GM19043 (cell line): Measurements from ENCODE around the gene AGPAT4.

Experiments
- ATAC-seq: cut with Tn5 transposase; IDR thresholded peaks from one replicate; pipeline ENCODE4 v1.9.1; 2021; ENCODE audit warnings: low read depth; ENCODE audit not compliant: unreplicated experiment

Gene AGPAT4

DNA sequence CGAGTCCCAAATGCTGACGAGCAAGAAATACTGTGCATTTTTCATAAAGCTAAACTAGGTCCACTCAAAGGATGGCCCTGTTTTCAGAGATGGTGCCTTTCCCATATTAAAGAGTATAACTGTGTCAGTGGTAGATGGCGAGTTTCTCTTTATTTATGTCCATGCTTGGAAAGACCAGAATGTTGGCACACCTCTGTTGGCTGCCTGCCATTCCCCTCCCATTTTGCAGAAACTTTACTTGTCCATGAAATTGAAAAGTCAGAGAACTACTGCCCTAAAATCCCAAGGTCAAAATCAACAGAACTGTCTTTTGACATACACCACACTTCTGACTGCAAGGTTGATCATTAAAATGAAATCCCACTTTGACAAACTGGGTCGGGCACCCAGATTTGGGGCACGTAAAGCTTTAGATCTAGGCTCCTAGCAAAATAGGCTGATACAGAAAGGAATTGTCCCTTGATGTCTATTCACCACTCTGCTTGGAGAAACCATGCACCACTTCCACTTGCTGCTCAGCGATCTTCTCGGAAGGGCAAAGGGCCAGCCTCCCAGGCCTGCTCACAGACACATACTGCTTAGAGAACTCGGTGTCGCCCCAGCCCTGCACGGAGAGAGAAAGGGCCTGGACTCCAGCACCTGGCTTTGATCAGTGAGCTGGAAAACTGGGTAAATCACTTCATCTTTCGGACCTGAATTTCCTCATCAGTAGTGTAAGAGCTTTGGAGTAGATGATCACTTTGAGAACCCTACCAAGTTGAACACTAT lies 130.0 kb downstream of the AGPAT4 start:
- ATAC-seq: no peak

DNA sequence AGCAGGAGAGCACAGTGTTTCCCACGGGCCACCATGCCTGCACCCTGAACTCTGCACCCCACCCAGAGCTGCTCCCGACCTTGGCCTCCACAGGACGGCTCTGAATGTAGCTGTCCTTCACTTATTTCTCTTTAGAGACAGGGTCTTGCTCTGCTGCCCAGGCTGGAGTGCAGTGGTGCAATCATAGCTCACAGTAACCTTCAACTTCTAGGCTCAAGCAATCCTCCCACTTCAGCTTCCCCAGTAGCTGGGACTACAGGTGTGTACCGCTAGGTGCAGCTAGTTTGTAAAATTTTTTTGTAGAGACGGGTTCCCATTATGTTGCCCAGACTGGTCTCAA lies 130.9 kb downstream of the AGPAT4 start:
- ATAC-seq: no peak

DNA sequence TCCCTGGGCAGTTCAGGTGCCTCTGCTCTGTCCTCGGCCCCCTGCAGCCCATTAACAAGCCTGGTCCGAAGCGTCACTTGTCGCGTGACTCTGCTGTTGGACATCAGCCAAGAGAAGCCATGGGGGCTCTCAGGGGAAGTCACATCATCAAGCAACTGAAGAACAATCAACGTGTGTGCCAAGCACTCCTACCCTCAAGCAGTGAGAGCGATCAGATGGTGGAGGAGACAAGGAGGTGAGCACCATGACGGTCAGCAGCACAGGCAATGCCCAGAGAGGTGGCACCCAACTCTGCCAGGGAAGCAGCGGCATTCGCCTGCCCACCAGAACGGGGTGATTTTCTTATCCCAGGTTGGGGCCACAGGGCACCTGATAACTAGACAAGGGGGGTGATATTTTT lies 132.7 kb downstream of the AGPAT4 start:
- no peak for ATAC-seq

DNA sequence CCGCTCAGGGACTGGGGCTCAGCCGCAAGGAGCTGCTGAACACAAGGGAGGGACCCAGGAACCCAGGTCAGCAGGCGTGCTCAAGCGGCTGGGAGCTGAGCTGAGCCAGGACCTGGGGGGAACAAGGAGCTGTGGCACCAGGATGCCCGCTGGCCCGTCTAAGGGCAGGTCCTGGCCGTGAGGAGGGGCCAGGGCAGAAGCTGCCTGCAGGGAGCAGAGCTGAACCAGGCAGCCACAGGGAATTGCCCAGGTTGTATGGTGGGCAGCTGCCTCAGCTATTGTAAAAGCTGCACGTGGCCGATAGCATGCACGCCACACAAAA lies 133.3 kb downstream of the AGPAT4 start:
- no peak for ATAC-seq

DNA sequence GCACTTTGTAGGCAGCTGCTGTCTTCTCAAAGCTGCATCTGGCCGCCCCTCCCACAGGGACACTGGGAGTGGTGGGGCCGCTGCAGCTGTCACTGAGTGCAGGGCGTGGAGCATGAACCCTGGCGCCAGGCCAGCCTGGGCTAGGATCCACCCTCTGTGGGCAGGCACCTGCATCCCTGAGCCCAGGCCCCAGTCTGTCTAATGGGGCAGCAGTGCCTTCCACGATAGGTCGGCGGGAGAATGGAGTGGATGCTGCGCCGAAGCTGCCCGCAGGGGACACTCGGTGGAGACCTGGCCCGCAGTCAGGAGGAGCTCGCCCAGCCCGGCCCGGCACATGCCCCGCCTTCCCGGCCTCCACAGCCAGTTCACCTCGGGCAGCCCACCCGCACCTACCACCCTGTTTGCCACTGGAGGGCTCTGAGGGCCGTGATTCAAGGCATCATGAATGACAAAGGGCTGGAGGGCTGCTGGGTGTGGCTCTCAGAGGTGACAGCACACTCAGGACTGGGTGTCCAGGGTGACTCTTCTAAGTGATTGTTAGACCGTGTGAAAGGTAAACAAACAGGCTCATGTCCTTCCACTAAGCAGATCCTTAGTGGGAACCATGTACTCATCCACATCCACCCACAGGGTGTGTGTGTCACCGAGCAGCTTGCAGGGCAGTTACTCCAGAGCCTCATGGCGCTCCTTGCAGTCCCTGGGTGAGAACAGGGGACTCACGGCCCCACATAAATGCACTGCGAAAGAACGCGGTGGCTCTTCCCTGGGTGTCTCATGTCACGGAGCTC lies 133.9 kb downstream of the AGPAT4 start:
- no peak for ATAC-seq

DNA sequence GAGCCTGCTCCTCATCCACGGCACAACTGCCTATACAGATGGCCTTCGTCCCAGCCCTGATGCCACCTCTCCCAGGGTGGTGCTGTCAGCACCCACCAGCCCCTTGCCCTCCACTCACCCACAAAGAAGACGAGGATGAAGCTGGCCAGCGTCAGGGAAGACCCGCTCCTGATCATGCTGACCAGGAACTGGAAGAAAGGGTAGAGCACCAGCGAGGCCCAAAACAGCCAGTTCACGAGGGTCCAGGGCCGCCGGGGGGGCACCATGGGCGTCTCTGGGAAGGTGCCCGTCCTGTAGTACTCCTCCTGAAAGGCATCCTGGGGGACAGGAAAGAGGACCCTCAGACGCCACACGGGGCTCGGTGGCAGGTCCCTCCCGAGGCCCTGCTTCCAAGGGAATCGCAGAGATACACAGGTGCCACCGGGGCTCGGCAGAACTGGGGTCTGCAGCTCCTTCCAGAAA lies 134.5 kb downstream of the AGPAT4 start:
- no peak for ATAC-seq

DNA sequence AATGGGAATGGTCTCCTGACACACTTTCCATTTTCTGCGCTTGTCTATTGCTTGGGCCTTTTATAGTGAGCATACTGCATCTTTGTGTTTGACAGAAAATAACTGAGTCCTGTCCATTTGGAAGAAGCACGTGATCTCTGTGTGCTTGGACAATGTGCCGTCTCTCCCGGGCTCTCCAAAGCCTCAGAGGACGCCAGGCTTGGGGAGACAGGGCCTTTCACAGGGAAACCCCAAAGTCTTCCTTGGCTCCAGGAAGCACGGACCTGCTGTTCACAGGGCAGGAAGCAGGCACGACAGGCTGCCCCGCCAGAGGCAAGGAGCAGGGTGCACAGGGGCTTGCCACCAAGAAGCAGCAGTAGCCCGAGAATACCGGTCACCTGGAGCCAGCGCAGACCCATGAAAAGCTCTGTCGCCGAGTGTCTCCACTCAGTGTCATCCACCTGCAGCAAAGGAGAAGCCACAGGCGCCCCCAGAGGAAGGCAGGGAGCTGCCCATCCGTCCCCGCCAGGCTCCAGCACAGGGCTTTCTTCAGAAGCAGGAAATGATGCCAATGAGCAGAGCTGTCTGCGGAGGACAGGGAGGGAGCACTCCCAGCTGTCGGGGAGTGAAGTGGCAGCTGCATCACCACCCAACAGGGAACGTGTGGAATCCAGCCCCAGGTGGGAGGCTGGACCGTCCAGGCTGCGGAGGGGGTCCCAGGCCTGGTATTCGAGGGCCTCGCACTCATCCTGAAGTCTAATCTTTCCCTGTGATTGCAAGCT lies 135.1 kb downstream of the AGPAT4 start:
- no peak for ATAC-seq

DNA sequence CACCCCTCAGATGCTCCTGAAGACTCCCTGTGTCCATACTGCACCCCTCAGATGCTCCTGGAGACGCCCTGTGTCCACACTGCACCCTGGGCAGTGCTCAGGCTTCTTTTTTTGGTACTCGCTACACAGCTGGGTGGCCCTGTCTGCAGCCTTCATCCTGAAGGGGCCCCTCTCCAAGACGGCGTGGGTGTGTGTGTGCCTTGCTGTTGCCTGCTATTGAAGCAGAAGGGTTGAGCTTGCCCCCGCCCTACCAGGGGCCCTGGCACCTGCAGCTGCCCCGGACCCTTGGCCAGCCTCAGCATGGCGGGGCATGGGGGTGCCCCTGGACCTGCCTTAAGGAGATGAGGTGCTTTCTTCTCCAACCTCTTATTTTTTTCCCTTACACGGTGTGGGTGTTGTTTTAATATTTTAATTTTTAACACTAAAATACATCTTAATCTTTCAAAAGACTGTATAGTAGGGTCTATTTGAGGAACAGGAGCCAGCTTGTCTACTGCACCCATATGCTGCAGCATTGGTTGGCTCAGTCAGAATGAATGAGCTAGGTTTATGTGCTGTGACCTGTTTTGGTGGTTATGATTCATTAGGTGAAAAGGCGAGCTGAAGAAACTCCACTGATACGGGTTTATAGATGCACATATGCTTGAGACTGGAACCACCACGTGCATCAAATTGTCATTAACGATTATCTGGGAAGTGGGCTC lies 135.9 kb downstream of the AGPAT4 start:
- no peak for ATAC-seq

DNA sequence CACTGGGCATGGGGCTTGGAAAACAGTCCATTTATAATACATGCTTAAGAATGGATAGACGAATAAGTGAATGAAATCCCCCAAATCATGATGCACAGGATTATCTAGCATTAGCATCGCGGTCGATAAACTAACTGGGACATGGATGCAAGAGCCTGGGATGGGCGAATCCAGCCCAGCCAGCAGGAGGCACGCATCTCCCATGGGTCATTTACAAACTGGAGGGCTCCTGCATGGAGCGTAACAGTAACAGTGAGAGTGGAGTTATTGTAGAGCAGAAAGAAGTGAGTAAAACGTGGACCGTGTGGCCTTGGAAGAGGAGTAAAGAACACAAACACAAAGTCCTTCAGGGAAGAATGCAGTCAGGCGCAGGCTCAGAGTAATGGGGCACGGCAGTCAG lies 136.5 kb downstream of the AGPAT4 start:
- no peak for ATAC-seq

DNA sequence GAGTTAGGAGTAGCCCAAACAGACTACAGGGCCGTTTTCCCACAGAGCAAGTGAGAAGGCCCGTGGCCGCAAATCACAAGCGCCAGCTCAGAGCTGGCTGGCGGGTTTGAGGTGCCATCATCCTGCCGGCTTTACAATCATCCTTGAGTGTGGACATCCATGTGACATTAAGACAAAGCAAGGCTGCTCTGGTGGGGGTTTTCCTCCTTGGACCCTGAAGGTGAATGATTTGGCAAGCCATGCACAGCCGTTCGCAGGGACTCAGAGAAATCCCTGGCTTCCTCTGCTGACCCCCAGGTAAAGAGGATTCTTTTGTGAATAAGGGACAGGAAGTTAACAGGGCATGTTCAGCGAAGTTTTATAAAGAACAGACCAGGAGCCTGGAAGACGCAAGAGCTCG lies 137.2 kb downstream of the AGPAT4 start:
- ATAC-seq: no peak

DNA sequence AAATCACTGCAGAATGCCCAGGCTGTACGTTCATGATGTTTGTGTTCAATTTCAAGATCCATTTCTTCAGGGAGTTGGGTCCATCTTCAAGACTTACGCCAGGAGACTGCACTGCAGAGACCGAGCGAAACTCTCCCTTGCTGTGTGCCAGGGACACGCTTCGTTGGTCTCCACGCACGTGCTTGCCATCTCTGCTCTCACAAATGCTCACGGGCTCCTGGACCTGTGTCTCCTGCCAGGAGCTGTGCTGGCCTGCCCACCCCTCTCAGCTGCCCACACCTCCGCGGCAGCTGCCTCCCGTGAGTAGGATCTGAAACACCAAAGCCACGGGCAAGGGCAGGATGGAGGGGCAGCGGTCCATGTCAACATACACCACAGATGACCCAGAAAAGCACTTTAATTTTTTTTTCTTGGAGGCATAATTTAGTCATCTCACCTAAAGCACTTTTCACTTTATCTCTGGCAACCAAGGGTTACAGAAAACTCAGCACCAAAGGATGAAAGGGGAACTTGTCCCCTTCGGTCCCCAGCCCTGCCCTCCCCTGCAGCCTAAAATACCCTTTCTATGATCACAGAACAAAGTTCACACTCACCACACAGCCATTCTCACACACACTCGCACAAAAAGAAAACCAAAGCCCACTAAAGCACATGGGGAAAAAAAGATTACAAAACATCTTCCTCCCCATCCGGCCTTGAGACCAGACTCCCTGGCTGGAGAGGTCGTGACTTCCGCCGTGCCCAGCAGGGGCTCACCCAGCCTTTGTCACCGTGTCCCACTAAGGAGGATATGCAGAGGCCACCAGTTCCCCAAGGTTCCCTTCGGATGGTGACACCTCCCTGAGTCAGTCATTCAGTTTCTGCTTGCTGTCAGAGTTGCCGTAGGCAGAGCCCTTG lies 137.9 kb downstream of the AGPAT4 start:
- no peak for ATAC-seq

DNA sequence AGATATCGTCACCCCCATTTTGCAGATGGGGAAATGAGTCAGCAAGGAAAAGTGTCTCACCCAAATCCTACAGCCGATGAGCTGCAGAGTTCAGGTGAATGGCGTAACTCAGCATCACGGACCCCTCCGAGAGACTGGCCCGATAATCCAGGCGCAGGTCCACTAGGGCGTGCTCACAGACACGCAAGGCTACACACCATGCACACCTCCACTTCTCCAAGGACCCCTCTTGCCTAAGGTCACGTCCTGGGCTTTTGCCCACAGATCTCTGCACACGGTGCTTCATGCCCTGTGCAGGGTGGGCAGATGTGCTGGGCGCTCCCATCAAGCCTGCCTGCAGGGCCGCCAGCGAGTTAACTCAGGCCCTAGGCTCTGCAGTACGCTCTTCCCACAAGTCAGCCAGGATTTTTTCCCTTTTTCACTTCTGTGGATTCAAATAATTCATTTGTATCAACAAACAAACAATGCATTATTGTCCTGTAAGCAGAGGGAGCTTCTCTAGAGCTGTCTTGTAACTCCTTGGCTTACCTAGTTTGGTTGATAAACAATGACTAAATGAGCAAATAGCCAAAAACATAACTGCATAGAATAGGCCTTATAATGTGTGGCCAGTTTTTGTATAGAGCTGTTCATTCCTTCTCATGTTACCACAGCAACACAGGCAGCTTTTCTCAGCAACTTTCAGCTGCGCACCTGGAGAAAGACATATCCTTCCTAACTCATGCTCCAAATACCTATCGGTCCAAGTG lies 139.1 kb downstream of the AGPAT4 start:
- no peak for ATAC-seq

DNA sequence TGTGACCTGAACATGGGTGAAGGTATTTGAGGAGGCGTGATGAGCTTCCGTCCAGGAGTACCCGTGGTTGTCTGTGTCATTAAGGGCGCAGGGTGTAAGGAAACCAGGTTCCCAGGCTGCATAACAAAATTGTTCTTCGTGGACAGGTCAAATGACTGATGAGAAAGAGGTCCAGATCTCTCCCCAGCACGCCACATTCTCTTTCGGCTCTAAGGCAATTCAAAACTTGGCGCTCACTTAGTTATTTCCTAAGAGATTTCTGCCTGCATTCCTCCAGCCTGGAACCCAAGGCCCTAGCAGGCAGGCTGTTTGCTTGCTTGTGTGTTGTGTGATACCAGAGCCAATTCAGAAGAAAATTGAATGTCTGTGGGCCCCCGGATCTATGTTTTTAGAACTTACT lies 139.9 kb downstream of the AGPAT4 start:
- no peak for ATAC-seq

DNA sequence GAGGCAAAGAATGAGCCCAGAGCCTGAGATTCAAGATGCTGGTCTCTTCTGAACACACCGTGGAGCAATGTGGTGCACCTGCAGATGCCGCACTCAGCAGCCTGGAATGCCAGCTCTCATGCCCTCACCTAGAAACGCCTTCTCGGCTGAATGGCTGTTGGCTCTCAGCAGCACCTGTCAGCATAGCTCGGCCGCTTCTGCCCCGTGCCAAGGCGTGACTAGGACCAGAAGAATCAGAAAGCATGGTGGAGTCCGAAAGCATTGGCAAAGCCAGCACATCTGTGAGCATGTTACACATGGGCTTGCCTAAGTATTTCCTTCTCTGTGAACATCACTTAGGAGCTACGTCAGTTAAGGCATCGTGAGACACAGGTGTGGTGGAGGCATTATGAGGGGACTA lies 141.5 kb downstream of the AGPAT4 start:
- ATAC-seq: no peak

DNA sequence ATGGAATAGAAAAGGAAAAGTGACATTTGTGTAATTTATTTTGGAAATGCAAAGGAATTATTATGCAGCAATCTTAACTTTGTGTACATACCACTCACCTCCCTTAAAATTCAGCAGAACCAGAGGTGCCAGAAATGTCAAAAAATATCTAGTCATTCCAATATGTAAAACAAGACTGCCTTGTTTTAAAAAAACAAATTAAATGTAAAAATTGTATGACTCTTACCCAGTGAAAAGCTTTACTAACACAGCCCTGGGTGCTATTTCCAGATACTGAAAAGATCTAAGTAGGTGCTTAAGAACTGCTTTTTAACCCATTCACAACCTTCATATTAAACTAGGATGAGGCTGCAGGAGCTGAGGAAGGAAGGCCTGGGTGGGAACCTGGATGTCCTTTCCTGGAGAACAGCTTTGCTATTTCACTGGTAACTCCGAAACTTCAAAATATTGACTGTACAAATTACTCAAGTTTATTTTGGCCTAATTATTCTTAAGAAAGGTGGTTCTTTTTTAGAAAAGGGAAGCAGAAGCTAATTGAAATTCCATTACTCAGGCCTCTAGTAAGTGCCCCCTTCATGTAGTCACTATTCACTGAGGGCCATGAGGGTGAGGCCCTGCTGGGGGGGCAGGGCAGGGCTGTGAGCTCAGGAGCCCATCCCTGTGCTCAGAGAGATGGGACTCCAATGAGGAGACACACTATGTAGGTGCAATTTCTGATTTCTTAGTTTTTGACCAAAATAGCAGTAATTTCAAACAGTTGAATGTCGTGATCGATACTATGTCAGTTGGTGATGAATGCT lies 142.7 kb downstream of the AGPAT4 start:
- no peak for ATAC-seq

DNA sequence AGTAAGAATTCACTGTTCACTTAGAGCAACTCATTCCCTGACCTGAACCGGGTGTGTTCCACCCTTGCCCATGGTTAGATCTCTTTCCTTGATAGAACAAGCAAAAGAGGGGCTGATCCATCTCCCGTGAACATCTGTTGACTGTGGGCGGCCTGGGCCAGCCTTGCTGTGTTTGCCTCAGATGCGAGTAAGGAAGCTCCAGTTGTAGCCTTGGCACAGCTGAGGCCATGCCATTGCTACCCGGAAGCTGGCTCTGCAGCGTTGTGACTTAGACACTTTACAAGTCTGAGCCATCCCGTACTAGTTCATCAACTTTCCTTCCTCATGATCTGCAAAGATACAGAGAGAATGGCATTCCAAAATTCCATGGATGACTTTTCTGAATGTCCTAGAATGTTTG lies 143.3 kb downstream of the AGPAT4 start:
- ATAC-seq: no peak

DNA sequence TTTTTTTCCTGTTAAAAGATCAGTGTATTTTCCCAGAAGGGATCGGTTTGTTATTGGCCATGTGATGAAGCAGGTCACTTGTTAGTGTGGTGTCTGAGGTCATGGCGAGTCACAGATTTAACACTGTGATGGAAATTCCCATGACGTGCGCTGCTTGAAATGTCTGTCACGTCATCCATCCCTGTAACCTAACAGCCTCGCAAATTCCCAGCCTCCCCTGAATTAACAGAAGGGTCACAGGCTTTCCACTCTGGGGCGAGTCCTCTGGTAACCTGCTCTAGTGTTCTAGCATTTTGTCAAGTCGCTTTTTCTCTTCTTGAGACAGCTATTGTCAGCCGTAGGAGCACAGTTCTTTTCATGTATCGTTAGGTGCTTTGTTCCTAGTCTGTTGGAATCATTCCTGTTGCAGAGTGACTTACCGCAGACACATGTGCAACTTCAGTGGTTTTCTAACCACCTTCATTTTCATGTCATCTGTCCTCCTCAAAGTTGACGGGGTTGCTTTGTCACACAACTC lies 145.1 kb downstream of the AGPAT4 start:
- no peak for ATAC-seq

DNA sequence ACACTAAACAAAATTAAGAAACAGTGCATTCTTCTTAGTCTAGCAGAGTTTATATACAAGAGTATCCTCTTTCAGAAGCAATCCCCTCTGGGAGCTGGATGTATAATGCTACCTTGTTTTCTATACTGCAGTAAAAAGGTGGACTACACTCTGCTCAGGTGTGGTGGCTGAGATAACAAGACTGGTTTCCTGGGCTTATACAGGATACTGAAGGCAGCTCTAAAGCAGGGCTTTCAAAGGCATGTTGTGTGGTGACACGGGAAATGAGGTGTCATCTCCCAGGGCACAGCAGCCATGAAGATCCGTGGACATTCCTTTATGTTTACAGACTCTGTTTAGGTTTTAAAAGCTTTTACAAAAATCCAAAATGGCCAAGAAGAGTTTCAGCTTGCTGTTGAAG lies 145.6 kb downstream of the AGPAT4 start:
- no peak for ATAC-seq
